Measurements from ENCODE around the gene INHBE.
A peak's percentile ranks its signal among the peaks of the same experiment; 100 is the strongest.

DNA sequence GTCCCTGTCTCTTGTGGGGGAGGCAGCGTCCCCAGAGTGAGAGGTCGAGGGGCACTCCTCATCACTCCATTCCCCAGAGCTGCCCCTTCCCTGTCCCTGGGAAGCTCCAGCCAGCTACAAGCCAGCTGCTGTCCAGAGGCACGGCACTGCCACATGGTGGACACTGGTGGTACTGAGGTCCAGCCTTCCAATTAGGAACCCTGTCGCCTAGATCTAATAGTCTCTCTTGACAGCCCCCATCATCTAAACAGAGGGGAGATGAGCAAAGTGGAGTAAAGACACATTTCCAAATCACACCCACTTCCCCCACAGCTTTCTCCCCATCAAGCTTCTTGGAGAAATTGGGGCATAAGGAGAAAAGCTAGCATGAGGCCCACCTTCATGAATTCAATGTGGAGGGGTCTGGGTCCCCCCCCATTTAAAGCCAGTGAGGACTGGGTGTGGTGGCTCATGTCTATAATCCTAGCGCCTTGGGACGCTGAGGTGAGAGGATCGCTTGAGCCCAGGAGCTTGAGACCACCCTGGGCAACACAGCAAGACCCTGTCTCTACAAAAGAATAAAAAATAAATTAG lies 2.1 kb upstream of the INHBE start:
- no peak for TF ChIP-seq GTF2F1 (IDR thresholded peaks at IDR 0.05; ENCODE audit: borderline replicate concordance, low read depth, low read length)
- TF ChIP-seq POLR2A (IDR thresholded peaks at IDR 0.05; ENCODE audit: control extremely low read depth in 1 of 2, low read depth in 2 of 2, low read length in 2 of 2) = no peak
- TF ChIP-seq RFX5 (IDR thresholded peaks at IDR 0.05; ENCODE audit: borderline replicate concordance, low read depth, low read length) = no peak
- peak in 2 of 3 experiments; percentile 97 to 99; a peak in 3 of 4 replicates for TF ChIP-seq CTCF (IDR thresholded peaks at IDR 0.05; ENCODE audit: control extremely low read depth in 1 of 3, insufficient read depth in 1 of 3, low read depth in 1 of 3, low read length in 3 of 3)
- no peak for TF ChIP-seq HDAC2 (IDR thresholded peaks at IDR 0.05; ENCODE audit: borderline replicate concordance in 1 of 2, low read depth in 2 of 2, low read length in 2 of 2)
- no peak for TF ChIP-seq TCF12 (IDR thresholded peaks at IDR 0.05; ENCODE audit: low read depth, low read length)
- no peak for TF ChIP-seq CBX5 (IDR thresholded peaks at IDR 0.05; ENCODE audit: low read depth, low read length)
- TF ChIP-seq MAX (IDR thresholded peaks at IDR 0.05) = no peak
- no peak for TF ChIP-seq CEBPB (IDR thresholded peaks at IDR 0.05; ENCODE audit: low read depth, low read length)
- no peak for TF ChIP-seq EP300 (IDR thresholded peaks at IDR 0.05; ENCODE audit: borderline replicate concordance in 1 of 2, low read depth in 2 of 2, low read length in 2 of 2)
- TF ChIP-seq EZH2 (IDR thresholded peaks at IDR 0.05; ENCODE audit: low read depth, low read length, severe bottlenecking) = no peak
